Caco-2 (cell line): Measurements from ENCODE around the gene PHLDA2. TPM values are rescaled to one million over a fixed set of nuclear protein-coding genes. Genes with fewer than 3 reads are reported as not detected.
A peak's percentile ranks its signal among the peaks of the same experiment; 100 is the strongest.

Source experiments
- BruUV-seq: library from RNA; stranded (reverse); fragments of 400-500 nt; replicated peaks from 2 replicates; lab custom pipeline; 2021; lab: Mats Ljungman, UMichigan
- CTCF ChIA-PET: fragments of 300-600 bp; sonication (Branson Sonifier 250); formaldehyde crosslinking; loops from one replicate; lab custom pipeline; 2022; ENCODE audit warnings: antibody characterized with exemption; lab: Charles Lee
- POLR2A ChIA-PET: fragments of 300-600 bp; sonication (Branson Sonifier 250); formaldehyde crosslinking; loops from one replicate; lab custom pipeline; 2022; ENCODE audit warnings: antibody characterized with exemption; lab: Charles Lee
- DNase-seq, 2 experiments: peaks; one replicate each; pipeline versions ENCODE4 v3.0.0 to v3.0.0-alpha.2; 2020 to 2022
- H3K27me3 ChIP-seq: replicated peaks from 2 replicates; pipeline ENCODE4 v1.6.0; 2011; ENCODE audit warnings: low read length; ENCODE audit not compliant: control insufficient read depth, insufficient read depth
- H3K36me3 ChIP-seq: 2 replicates; pipeline ENCODE4 v1.5.1; 2011; ENCODE audit warnings: low read length; ENCODE audit not compliant: control insufficient read depth, insufficient read depth
- H3K4me1 ChIP-seq: fragments of 250-450 bp; sonication (Bioruptor Pico); 2 replicates; pipeline ENCODE4 v1.5.1; 2020; ENCODE audit warnings: mild to moderate bottlenecking
- H3K4me3 ChIP-seq: 2 replicates; pipeline ENCODE4 v1.5.1; 2011; ENCODE audit warnings: low read depth, mild to moderate bottlenecking, control low read depth, low read length
- H3K9me3 ChIP-seq: fragments of 250-450 bp; sonication (Bioruptor Pico); 2 replicates; pipeline ENCODE4 v1.5.1; 2020; ENCODE audit warnings: mild to moderate bottlenecking, moderate library complexity
- H3K27ac Mint-ChIP-seq: one replicate; pipeline ENCODE4 v1.8.0; 2022; ENCODE audit warnings: mixed read lengths; ENCODE audit not compliant: unreplicated experiment
- H3K27me3 Mint-ChIP-seq: one replicate; pipeline ENCODE4 v1.8.0; 2022; ENCODE audit warnings: mixed read lengths; ENCODE audit not compliant: insufficient read depth, unreplicated experiment
- H3K36me3 Mint-ChIP-seq: one replicate; pipeline ENCODE4 v1.8.0; 2022; ENCODE audit warnings: mild to moderate bottlenecking, mixed read lengths; ENCODE audit not compliant: insufficient read depth, unreplicated experiment
- H3K4me1 Mint-ChIP-seq: one replicate; pipeline ENCODE4 v1.8.0; 2022; ENCODE audit warnings: low read depth, mixed read lengths; ENCODE audit not compliant: unreplicated experiment
- H3K4me3 Mint-ChIP-seq: one replicate; pipeline ENCODE4 v1.8.0; 2022; ENCODE audit warnings: mild to moderate bottlenecking, moderate library complexity, mixed read lengths; ENCODE audit not compliant: unreplicated experiment
- H3K9me3 Mint-ChIP-seq: one replicate; pipeline ENCODE4 v1.8.0; 2022; ENCODE audit warnings: mixed read lengths; ENCODE audit not compliant: unreplicated experiment
- CTCF ChIP-seq, 2 experiments: fragments of 200-600 bp in 1 of 2; IDR thresholded peaks; 1 replicate in 1 of 2; 2 replicates in 1 of 2; pipeline versions ENCODE4 v1.5.1 to v1.8.0; 2011 to 2022; ENCODE audit warnings: antibody characterized with exemption in 1 of 2, control low read depth in 1 of 2, inconsistent platforms in 1 of 2, low read depth in 1 of 2, low read length in 1 of 2, mild to moderate bottlenecking in 1 of 2, moderate library complexity in 1 of 2; ENCODE audit not compliant: insufficient read depth in 1 of 2, severe bottlenecking in 1 of 2, unreplicated experiment in 1 of 2
- intact Hi-C: fragments of 100-400 bp; cut with micrococcal nuclease; formaldehyde crosslinking; loops from one replicate; pipeline ENCODE4 v1.10.0; 2022; ENCODE audit not compliant: unreplicated experiment
- total RNA-seq: library from RNA; stranded (reverse); gene quantifications from 2 replicates; pipeline ENCODE4 v1.2.3, GENCODE V29; 2022

PHLDA2 gene
- total RNA-seq, 1 experiment from 2014 or later, result 19.1 TPM

- Mint-ChIP-seq H3K27ac (no peak overlapping the region), H3K4me1 (peaks cover 7% of the 10 kb centered on the region), H3K36me3 (peaks cover 98% of the 10 kb centered on the region), H3K27me3 (no peaks in the 10 kb centered on the region), H3K9me3 (no peaks in the 10 kb centered on the region), H3K4me3 (no peak overlapping the region)
- Histone ChIP-seq H3K27me3 (no peaks in the 10 kb centered on the region), H3K9me3 (no peaks in the 10 kb centered on the region), H3K4me1 (no peaks in the 10 kb centered on the region), H3K36me3 (peaks cover 15% of the 10 kb centered on the region), H3K4me3 (no peak overlapping the region)
- BruUV-seq, result no TSS peak
- intact Hi-C loops, result no loop called here
- ChIA-PET POLR2A (no interaction called here), CTCF (no interaction called here)
- TF ChIP-seq CTCF (IDR thresholded peaks at IDR 0.05; ENCODE audit: insufficient read depth in 1 of 2, low read depth in 1 of 2, low read length in 1 of 2, severe bottlenecking in 1 of 2, unreplicated experiment in 1 of 2), result no peak
- DNase-seq, result no peak
Observed at GRCh38 chr11:2958251-2958650, 29.0 kb upstream of the PHLDA2 start.

GRCh38 chr11:2955906-2956476 lies 26.8 kb upstream of the PHLDA2 start:
- Mint-ChIP-seq H3K9me3 (no peaks in the 10 kb centered on the region), H3K27me3 (no peaks in the 10 kb centered on the region), H3K27ac (peak overlapping the region; percentile 31), H3K36me3 (peaks cover 98% of the 10 kb centered on the region), H3K4me3 (no peak overlapping the region), H3K4me1 (peaks cover 7% of the 10 kb centered on the region)
- CTCF ChIA-PET, result interaction anchor here (0.5 to 0.7 kb wide), 2 partner anchors 28 to 57 kb away, joined by 3 read pairs; no protein-coding TSS in a partner anchor
- peaks cover 19% of the 10 kb centered on the region for H3K36me3 ChIP-seq
- POLR2A ChIA-PET, result no interaction called here
- no peaks in the 10 kb centered on the region for H3K27me3 ChIP-seq
- no peak for DNase-seq
- H3K4me1 ChIP-seq, result no peaks in the 10 kb centered on the region
- no peaks in the 10 kb centered on the region for H3K9me3 ChIP-seq
- no peak overlapping the region for H3K4me3 ChIP-seq
- BruUV-seq, result no TSS peak
- intact Hi-C loops, result no loop called here
- no peak for TF ChIP-seq CTCF (IDR thresholded peaks at IDR 0.05; ENCODE audit: insufficient read depth in 1 of 2, low read depth in 1 of 2, low read length in 1 of 2, severe bottlenecking in 1 of 2, unreplicated experiment in 1 of 2)

- DNase-seq, result no peak
- ChIA-PET CTCF (interaction anchor here (1.2 kb wide), 1 partner anchor 67 kb away, joined by 3 read pairs; no protein-coding TSS in a partner anchor), POLR2A (no interaction called here)
- peaks cover 96% of the 10 kb centered on the region for H3K36me3 Mint-ChIP-seq
- BruUV-seq, result no TSS peak
- Histone ChIP-seq H3K36me3 (peaks cover 16% of the 10 kb centered on the region), H3K9me3 (no peaks in the 10 kb centered on the region), H3K4me3 (no peak overlapping the region), H3K27me3 (no peaks in the 10 kb centered on the region), H3K4me1 (no peaks in the 10 kb centered on the region)
- intact Hi-C loops, result no loop called here
- H3K4me1 Mint-ChIP-seq, result peaks cover 19% of the 10 kb centered on the region
- no peaks in the 10 kb centered on the region for H3K27me3 Mint-ChIP-seq
- no peaks in the 10 kb centered on the region for H3K9me3 Mint-ChIP-seq
- no peak for TF ChIP-seq CTCF (IDR thresholded peaks at IDR 0.05; ENCODE audit: insufficient read depth in 1 of 2, low read depth in 1 of 2, low read length in 1 of 2, severe bottlenecking in 1 of 2, unreplicated experiment in 1 of 2)
- no peak overlapping the region for H3K4me3 Mint-ChIP-seq
- peak overlapping the region; percentile 64 for H3K27ac Mint-ChIP-seq
Observed at GRCh38 chr11:2954263-2954662, 25.0 kb upstream of the PHLDA2 start.
